Mucosa of descending colon (tissue), 3 donors: Measurements from ENCODE around the gene TOMM20. TPM values are rescaled to one million over a fixed set of nuclear protein-coding genes. Genes with fewer than 3 reads are reported as not detected.
"Not testable (repeated sequence)": the region's sequence is repeated elsewhere in the genome, so short reads cannot be mapped to it uniquely, and the experiment has no call there.

Source experiments
- ATAC-seq: fragments of 200-7000 bp; cut with Tn5 transposase; one replicate; pipeline ENCODE4 v1.9.1; 2020; ENCODE audit warnings: mild to moderate bottlenecking, moderate library complexity
- DNase-seq, 3 donors: peaks; one replicate each; pipeline ENCODE4 v3.0.0-alpha.2; 2020
- H3K36me3 ChIP-seq: fragments of 200-600 bp; one replicate; pipeline ENCODE4 v1.8.0; 2021; ENCODE audit warnings: low read depth, mild to moderate bottlenecking
- H3K4me1 ChIP-seq: fragments of 200-600 bp; one replicate; pipeline ENCODE4 v1.8.0; 2021; ENCODE audit warnings: low read depth, mild to moderate bottlenecking
- H3K4me3 ChIP-seq: fragments of 200-600 bp; one replicate; pipeline ENCODE4 v1.8.0; 2021; ENCODE audit warnings: mild to moderate bottlenecking
- H3K9me3 ChIP-seq: fragments of 200-600 bp; one replicate; pipeline ENCODE4 v1.8.0; 2021; ENCODE audit warnings: mild to moderate bottlenecking
- CTCF ChIP-seq: fragments of 200-600 bp; IDR thresholded peaks from one replicate; pipeline ENCODE4 v1.8.0; 2022; ENCODE audit warnings: antibody characterized with exemption, mild to moderate bottlenecking
- intact Hi-C, 2 donors: fragments of 100-400 bp; cut with DNase I in 1 of 2; cut with micrococcal nuclease in 1 of 2; formaldehyde crosslinking; loops; one replicate each; pipeline versions ENCODE4 v1.11.0 to v1.11.1; 2022; cut with DNase I, micrococcal nuclease
- total RNA-seq, 3 donors: library from RNA; stranded (reverse); fragmentation: NEBNext Ultra II Directional in 2 of 3; extraction: Animal tissue kit (Norgen Biotek cat#: 25700) in 2 of 3; gene quantifications; one replicate each; pipeline versions ENCODE4 v1.2.1 to v1.2.4, GENCODE V29; 2021 to 2023
- donor health status: DM: no; HTN: no; CAD: no; lungs with moderate emphysema.
- donor health status: DM: no; HTN: no; CAD: no.
- donor health status: DM: no; HTN: yes; CAD: no.

Gene TOMM20
- total RNA-seq, 3 donors from 2014 or later: 81.2 to 110 (median 92.1) TPM

GRCh38 chr1:235100194-235100772 is 28.4 kb downstream of the TOMM20 start:
- TF ChIP-seq CTCF: no peak
- intact Hi-C loops: loop anchor here in 1 of 2 donors (10.0 kb wide), 1 partner anchor 315 kb away; no protein-coding TSS in a partner anchor
- ATAC-seq: no peak
- H3K4me1 ChIP-seq: peaks cover 3% of the 10 kb centered on the region
- H3K9me3 ChIP-seq: no peaks in the 10 kb centered on the region
- no peak for DNase-seq
- no peaks in the 10 kb centered on the region for H3K36me3 ChIP-seq
- no peak overlapping the region for H3K4me3 ChIP-seq

- Histone ChIP-seq H3K4me1 (peaks cover 4% of the 10 kb centered on the region), H3K9me3 (no peaks in the 10 kb centered on the region), H3K4me3 (no peak overlapping the region), H3K36me3 (no peaks in the 10 kb centered on the region)
- TF ChIP-seq CTCF: no peak
- no peak for ATAC-seq
- DNase-seq: no peak
- intact Hi-C loops: loop anchor here in 1 of 2 donors (10.0 kb wide), 1 partner anchor 504 kb away; no protein-coding TSS in a partner anchor
These were observed 29.6 kb downstream of the TOMM20 start for GRCh38 chr1:235098991-235099390.

- DNase-seq (no peak), ATAC-seq (no peak)
- no peaks in the 10 kb centered on the region for H3K9me3 ChIP-seq
- intact Hi-C loops: loop anchor here in 1 of 2 donors (10.0 kb wide), 1 partner anchor 504 kb away; no protein-coding TSS in a partner anchor
- H3K4me3 ChIP-seq: no peak overlapping the region
- no peaks in the 10 kb centered on the region for H3K36me3 ChIP-seq
- no peak for TF ChIP-seq CTCF
- H3K4me1 ChIP-seq: peaks cover 8% of the 10 kb centered on the region
These were observed 30.1 kb downstream of the TOMM20 start for GRCh38 chr1:235098547-235098946.

- H3K9me3 ChIP-seq, H3K36me3 ChIP-seq, H3K4me3 ChIP-seq, ATAC-seq: not testable (repeated sequence)
- intact Hi-C loops: loop anchor here in 1 of 2 donors (10.0 kb wide), 1 partner anchor 503 kb away; no protein-coding TSS in a partner anchor
- H3K4me1 ChIP-seq: peaks cover 11% of the 10 kb centered on the region
- DNase-seq: peak in 1 of 3 donors; percentile 27
These were observed 31.1 kb downstream of the TOMM20 start for GRCh38 chr1:235097501-235097900.

GRCh38 chr1:235095938-235096562 is 32.6 kb downstream of the TOMM20 start:
- intact Hi-C loops: loop anchor here in 1 of 2 donors (10.0 kb wide), 1 partner anchor 501 kb away; no protein-coding TSS in a partner anchor
- Histone ChIP-seq H3K9me3 (no peaks in the 10 kb centered on the region), H3K4me1 (peaks cover 11% of the 10 kb centered on the region), H3K36me3 (no peaks in the 10 kb centered on the region), H3K4me3 (no peak overlapping the region)
- no peak for TF ChIP-seq CTCF
- ATAC-seq (no peak), DNase-seq (no peak)
